Esophagus squamous epithelium (tissue), 5 donors: Measurements from ENCODE around the gene DTNA. TPM values are rescaled to one million over a fixed set of nuclear protein-coding genes. Genes with fewer than 3 reads are reported as not detected.

Experiments
- DNase-seq: peaks from one replicate; lab custom pipeline; 2025; lab: John Stamatoyannopoulos, UW
- H3K27ac ChIP-seq, 4 donors: fragments of 200-600 bp; sonication (generic); one replicate each; pipeline ENCODE4 v1.5.1; 2016 to 2019; ENCODE audit warnings: mild to moderate bottlenecking in 1 of 4
- H3K27me3 ChIP-seq, 4 donors: fragments of 200-600 bp; sonication (generic); 1 replicate in 3 of 4; 2 replicates in 1 of 4; pipeline versions ENCODE4 v1.5.1 to v1.6.0; 2017 to 2021; ENCODE audit warnings: antibody characterized with exemption in 1 of 4
- H3K36me3 ChIP-seq, 3 donors: fragments of 200-600 bp; sonication (generic); one replicate each; pipeline ENCODE4 v1.5.1; 2016 to 2019
- H3K4me1 ChIP-seq, 3 donors: fragments of 200-600 bp; sonication (generic); one replicate each; pipeline ENCODE4 v1.5.1; 2017 to 2019
- H3K4me3 ChIP-seq, 4 donors: fragments of 200-600 bp; sonication (generic); 1 replicate in 3 of 4; 2 replicates in 1 of 4; pipeline ENCODE4 v1.5.1; 2016 to 2019; ENCODE audit warnings: mild to moderate bottlenecking in 2 of 4, moderate library complexity in 1 of 4
- H3K9me3 ChIP-seq, 3 donors: fragments of 200-600 bp; sonication (generic); one replicate each; pipeline ENCODE4 v1.5.1; 2016 to 2019
- CTCF ChIP-seq, 6 experiments: fragments of 450-650 bp in 4 of 6; fragments of 200-600 bp in 2 of 6; sonication (generic) in 2 of 6; IDR thresholded peaks; one replicate each; pipeline ENCODE4 v1.5.1; 2016 to 2019; ENCODE audit warnings: antibody characterized with exemption in 6 of 6, mild to moderate bottlenecking in 4 of 6, moderate library complexity in 4 of 6
- POLR2A ChIP-seq, 4 donors: fragments of 450-650 bp; IDR thresholded peaks; one replicate each; pipeline ENCODE4 v1.6.1; 2017; ENCODE audit warnings: antibody characterized with exemption in 4 of 4, mild to moderate bottlenecking in 4 of 4, moderate library complexity in 3 of 4
- WGBS, 2 donors: methylation state at CpG; one replicate each; pipeline ENCODE4 v1.1.5; 2018; 5-methylcytosine and 5-hydroxymethylcytosine counted together
- intact Hi-C: fragments of 100-400 bp; cut with DNase I; formaldehyde crosslinking; loops from one replicate; pipeline ENCODE4 v1.15.0; 2022
- total RNA-seq, 4 donors: library from RNA; depleted of rRNA; stranded (reverse); fragments of >200 nt; gene quantifications; one replicate each; pipeline ENCODE4 v1.1.0, GENCODE V29; 2016
- donor health status: DM: yes; HTN: yes; CAD: no.

DTNA gene
- total RNA-seq, 4 donors from 2014 or later, result 1.7 to 75.0 (median 17.2) TPM

GRCh38 chr18:34744569-34744968 lies 34.5 kb downstream of the DTNA start:
- H3K9me3 ChIP-seq, result no peaks in the 10 kb centered on the region
- DNase-seq, result no peak
- no peaks in the 10 kb centered on the region for H3K4me1 ChIP-seq
- no peak overlapping the region for H3K27ac ChIP-seq
- intact Hi-C loops, result no loop called here
- WGBS, 2 donors, result 76 to 93% methylated on average over 4 of the region's 4 CpGs
- no peaks in the 10 kb centered on the region for H3K36me3 ChIP-seq
- H3K4me3 ChIP-seq, result no peak overlapping the region
- no peaks in the 10 kb centered on the region for H3K27me3 ChIP-seq
- TF ChIP-seq CTCF (IDR thresholded peaks at IDR 0.05) (no peak), POLR2A (IDR thresholded peaks at IDR 0.05) (no peak)

GRCh38 chr18:34746614-34747013 lies 36.5 kb downstream of the DTNA start:
- intact Hi-C loops, result no loop called here
- no peak overlapping the region for H3K27ac ChIP-seq
- TF ChIP-seq POLR2A (IDR thresholded peaks at IDR 0.05) (no peak), CTCF (IDR thresholded peaks at IDR 0.05) (no peak)

GRCh38 chr18:34749721-34750120 lies 39.6 kb downstream of the DTNA start:
- H3K27ac ChIP-seq, result no peak overlapping the region
- H3K27me3 ChIP-seq, result no peaks in the 10 kb centered on the region
- TF ChIP-seq POLR2A (IDR thresholded peaks at IDR 0.05) (no peak), CTCF (IDR thresholded peaks at IDR 0.05) (no peak)

More at GRCh38 chr18:34746614-34747013, 36.5 kb downstream of the DTNA start:
- no peaks in the 10 kb centered on the region for H3K27me3 ChIP-seq
- 30 to 61% methylated on average over 1 of the region's 1 CpG for WGBS, 2 donors
- no peak for DNase-seq
- no peaks in the 10 kb centered on the region for H3K4me1 ChIP-seq
- H3K36me3 ChIP-seq, result no peaks in the 10 kb centered on the region
- H3K9me3 ChIP-seq, result no peaks in the 10 kb centered on the region
- H3K4me3 ChIP-seq, result no peak overlapping the region

GRCh38 chr18:34752056-34752455 lies 42.0 kb downstream of the DTNA start:
- WGBS, 2 donors, result 72 to 90% methylated on average over 1 of the region's 1 CpG
- intact Hi-C loops, result no loop called here

More at GRCh38 chr18:34749721-34750120, 39.6 kb downstream of the DTNA start:
- no peak for DNase-seq
- intact Hi-C loops, result no loop called here
- no peaks in the 10 kb centered on the region for H3K9me3 ChIP-seq
- no peaks in the 10 kb centered on the region for H3K4me1 ChIP-seq
- H3K4me3 ChIP-seq, result no peak overlapping the region
- no peaks in the 10 kb centered on the region for H3K36me3 ChIP-seq

GRCh38 chr18:34754300-34754699 lies 44.2 kb downstream of the DTNA start:
- H3K36me3 ChIP-seq, result no peaks in the 10 kb centered on the region
- H3K4me1 ChIP-seq, result no peaks in the 10 kb centered on the region
- H3K4me3 ChIP-seq, result no peak overlapping the region
- TF ChIP-seq POLR2A (IDR thresholded peaks at IDR 0.05) (no peak), CTCF (IDR thresholded peaks at IDR 0.05) (no peak)
- H3K27ac ChIP-seq, result no peak overlapping the region
- intact Hi-C loops, result no loop called here
- H3K27me3 ChIP-seq, result no peaks in the 10 kb centered on the region
- 83 to 86% methylated on average over 5 of the region's 5 CpGs for WGBS, 2 donors
- H3K9me3 ChIP-seq, result no peaks in the 10 kb centered on the region
- DNase-seq, result no peak

More at GRCh38 chr18:34752056-34752455, 42.0 kb downstream of the DTNA start:
- Histone ChIP-seq H3K4me1 (no peaks in the 10 kb centered on the region), H3K36me3 (no peaks in the 10 kb centered on the region), H3K27ac (no peak overlapping the region), H3K4me3 (no peak overlapping the region), H3K27me3 (no peaks in the 10 kb centered on the region), H3K9me3 (no peaks in the 10 kb centered on the region)
- no peak for TF ChIP-seq CTCF (IDR thresholded peaks at IDR 0.05)
- no peak for TF ChIP-seq POLR2A (IDR thresholded peaks at IDR 0.05)
- DNase-seq, result no peak
